ENCODE data around the gene CENPT. TPM values are rescaled to one million over a fixed set of nuclear protein-coding genes. Genes with fewer than 3 reads are reported as not detected.

CENPT gene
- total and polyA plus RNA-seq, 2 of the 13 experiments (the other 11 are each of a cell fraction or from before 2014, with no cell fraction given) = 40.9 to 43.3 TPM

- TF ChIP-seq SKIL (CRISPR knock-in tag; IDR thresholded peaks at IDR 0.05; ENCODE audit: borderline replicate concordance) (peak; percentile 77; the same call in 1 of the 2 replicates), CAMTA2 (CRISPR knock-in tag; IDR thresholded peaks at IDR 0.05; ENCODE audit: borderline replicate concordance) (no peak), REPIN1 (CRISPR knock-in tag; IDR thresholded peaks at IDR 0.05; ENCODE audit: borderline replicate concordance, low read depth) (peak; percentile 96), MATR3 (CRISPR knock-in tag; IDR thresholded peaks at IDR 0.05) (peak; percentile 19; the same call in 1 of the 2 replicates), SKI (IDR thresholded peaks at IDR 0.05; ENCODE audit: partially characterized antibody) (no peak), ZXDC (CRISPR knock-in tag; IDR thresholded peaks at IDR 0.05) (0 out of 2 replicates have a peak, but pooled peaks have one; percentile 44), HMGXB4 (CRISPR knock-in tag; IDR thresholded peaks at IDR 0.05; ENCODE audit: borderline replicate concordance in 1 of 2, low read depth in 1 of 2) (peak; percentile 92 to 97), ZNF337 (CRISPR knock-in tag; IDR thresholded peaks at IDR 0.05; ENCODE audit: borderline replicate concordance, low read depth) (peak; percentile 58; the same call in 1 of the 2 replicates), MTF1 (CRISPR knock-in tag; IDR thresholded peaks at IDR 0.05) (no peak), ZNF777 (CRISPR knock-in tag; IDR thresholded peaks at IDR 0.05) (peak; percentile 85), ZNF143 (CRISPR knock-in tag; IDR thresholded peaks at IDR 0.05) (peak; percentile 76), MEF2D (CRISPR knock-in tag; IDR thresholded peaks at IDR 0.05) (peak; percentile 82), HIVEP1 (CRISPR knock-in tag; IDR thresholded peaks at IDR 0.05) (no peak), MAF1 (CRISPR knock-in tag; IDR thresholded peaks at IDR 0.05; ENCODE audit: borderline replicate concordance) (no peak; the same call in 1 of the 2 replicates), TSC22D2 (CRISPR knock-in tag; IDR thresholded peaks at IDR 0.05; ENCODE audit: borderline replicate concordance) (peak; percentile 95; the same call in 1 of the 2 replicates), ZC3H4 (CRISPR knock-in tag; IDR thresholded peaks at IDR 0.05; ENCODE audit: borderline replicate concordance) (no peak), ZKSCAN5 (CRISPR knock-in tag; IDR thresholded peaks at IDR 0.05) (0 out of 2 replicates have a peak, but pooled peaks have one; percentile 44), ZFY (CRISPR knock-in tag; IDR thresholded peaks at IDR 0.05) (peak; percentile 95), RAD51 (IDR thresholded peaks at IDR 0.05; ENCODE audit: borderline replicate concordance) (no peak), POGK (CRISPR knock-in tag; conservative IDR thresholded peaks at IDR 0.05) (peak; percentile 92)
These were observed 25.3 kb upstream of the CENPT start, which contains the start of gene EDC4 (continued) for GRCh38 chr16:67872631-67873434.
